SK-N-MC (cell line): Measurements from ENCODE around the gene SLC35E1.

Source experiments
- EZH2 ChIP-seq: fragments of 200-600 bp; sonication (generic); IDR thresholded peaks from one replicate; pipeline ENCODE4 v1.6.1; 2017; ENCODE audit warnings: antibody characterized with exemption
- POLR2AphosphoS5 ChIP-seq: IDR thresholded peaks from 2 replicates; pipeline ENCODE4 v1.6.1; 2012; ENCODE audit warnings: mild to moderate bottlenecking, low read depth, low read length, borderline replicate concordance

DNA sequence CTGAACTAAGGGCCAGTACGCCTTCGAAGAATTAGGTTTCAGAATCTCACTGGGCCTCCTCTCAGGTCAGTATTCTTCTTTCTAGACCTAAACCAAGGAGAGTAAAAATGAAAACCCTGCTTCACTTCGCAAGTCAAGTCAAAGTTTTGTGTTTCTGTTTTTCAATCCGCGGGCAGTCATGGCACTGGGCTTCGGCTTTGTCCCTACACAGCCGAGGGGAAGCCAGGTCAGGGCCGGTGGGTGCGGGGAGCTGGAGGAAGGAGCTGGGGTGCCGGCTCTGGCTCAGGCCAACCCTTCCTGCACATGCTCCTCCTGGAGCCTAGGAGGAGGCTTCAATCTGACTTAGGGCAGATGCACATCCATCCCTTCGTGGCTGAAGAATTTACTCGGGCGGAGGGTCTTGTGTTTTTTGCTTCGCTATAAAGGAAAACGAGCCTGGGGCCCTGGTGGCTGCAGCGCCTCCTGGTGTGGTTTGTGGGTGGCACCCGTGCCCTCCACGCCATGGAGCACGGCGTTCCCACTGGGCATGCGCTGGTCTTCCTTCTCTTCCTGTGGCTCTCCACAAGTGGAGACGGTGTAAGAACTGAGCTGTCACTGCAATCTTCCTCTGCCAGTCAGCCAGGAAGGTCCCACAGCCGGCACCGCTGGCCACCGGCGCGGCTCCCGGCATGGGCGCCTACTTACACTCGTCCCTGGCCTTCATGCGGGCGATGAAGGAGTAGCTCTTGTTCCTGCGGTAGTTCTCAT lies 53.6 kb downstream of the SLC35E1 start:
- no peak; the same call in 1 of the 2 replicates for TF ChIP-seq POLR2AphosphoS5
- no peak for TF ChIP-seq EZH2
